SU-DHL-6 (cell line): ENCODE measurements around the gene RAD23A.

Experiments used
- H2AFZ ChIP-seq: fragments of 200-600 bp; sonication (generic); 2 replicates; pipeline ENCODE4 v1.6.1; 2014; ENCODE audit warnings: low read depth, mild to moderate bottlenecking, moderate library complexity, mixed read lengths, antibody characterized with exemption, low read length; ENCODE audit not compliant: severe bottlenecking
- H3F3A ChIP-seq: fragments of 200-600 bp; shearing (Covaris generic); 2 replicates; pipeline ENCODE4 v1.6.0; 2016; ENCODE audit warnings: antibody characterized with exemption, mild to moderate bottlenecking; ENCODE audit not compliant: insufficient read depth
- H3K27ac ChIP-seq: fragments of 200-600 bp; sonication (generic); 2 replicates; pipeline ENCODE4 v1.5.1; 2016; ENCODE audit warnings: low read depth, mild to moderate bottlenecking, low read length, moderate library complexity, mixed read lengths
- H3K27me3 ChIP-seq: fragments of 200-600 bp; sonication (generic), shearing (Covaris generic); 2 replicates; pipeline ENCODE4 v1.6.0; 2014; ENCODE audit warnings: mild to moderate bottlenecking, low read length
- H3K36me3 ChIP-seq: fragments of 200-600 bp; sonication (generic); 2 replicates; pipeline ENCODE4 v1.6.1; 2014; ENCODE audit warnings: mild to moderate bottlenecking, low read length, mixed read lengths
- H3K4me2 ChIP-seq: fragments of 300-600, 200-600 bp; shearing (Covaris generic), sonication (generic); 2 replicates; pipeline ENCODE4 v1.6.0; 2014; ENCODE audit warnings: low read length, low read depth, mild to moderate bottlenecking; ENCODE audit not compliant: poor library complexity, severe bottlenecking
- H3K4me3 ChIP-seq: fragments of 200-600 bp; sonication (generic); 2 replicates; pipeline ENCODE4 v1.5.1; 2014; ENCODE audit warnings: antibody characterized with exemption, low read length, mild to moderate bottlenecking, mixed read lengths; ENCODE audit not compliant: insufficient read depth, poor library complexity, severe bottlenecking
- H3K79me2 ChIP-seq: fragments of 200-600 bp; sonication (generic); 2 replicates; pipeline ENCODE4 v1.6.1; 2014; ENCODE audit warnings: mild to moderate bottlenecking, low read length, moderate library complexity; ENCODE audit not compliant: insufficient read depth
- H3K9ac ChIP-seq: fragments of 200-600 bp; sonication (generic); 2 replicates; pipeline ENCODE4 v1.7.0; 2014; ENCODE audit warnings: mild to moderate bottlenecking, low read length
- H3K9me2 ChIP-seq: fragments of 200-600 bp; sonication (generic); replicated peaks from 2 replicates; pipeline ENCODE4 v1.6.1; 2014; ENCODE audit warnings: low read length; ENCODE audit not compliant: insufficient read depth
- H3K9me3 ChIP-seq: fragments of 200-600 bp; sonication (generic); 2 replicates; pipeline ENCODE4 v1.6.1; 2014; ENCODE audit warnings: low read length, mixed read lengths; ENCODE audit not compliant: insufficient read depth
- H4K20me1 ChIP-seq: fragments of 200-600 bp; sonication (generic); 2 replicates; pipeline ENCODE4 v1.6.1; 2014; ENCODE audit warnings: low read depth, mild to moderate bottlenecking, antibody characterized with exemption, low read length, moderate library complexity, mixed read lengths
- EZH2phosphoT487 ChIP-seq: fragments of 200-600 bp; sonication (generic), shearing (Covaris generic); conservative IDR thresholded peaks from 2 replicates; pipeline ENCODE4 v1.6.1; 2018; ENCODE audit warnings: mild to moderate bottlenecking, antibody characterized with exemption, low read length, moderate library complexity, mixed read lengths
- TF ChIP-seq, protein P1 (sequence below): fragments of 200-600 bp; sonication (generic); IDR thresholded peaks from one replicate; pipeline ENCODE4 v1.5.1; 2017; ENCODE audit warnings: antibody characterized with exemption, mild to moderate bottlenecking, low read length, moderate library complexity; ENCODE audit not compliant: insufficient read depth, poor library complexity, severe bottlenecking

The RAD23A gene

DNA sequence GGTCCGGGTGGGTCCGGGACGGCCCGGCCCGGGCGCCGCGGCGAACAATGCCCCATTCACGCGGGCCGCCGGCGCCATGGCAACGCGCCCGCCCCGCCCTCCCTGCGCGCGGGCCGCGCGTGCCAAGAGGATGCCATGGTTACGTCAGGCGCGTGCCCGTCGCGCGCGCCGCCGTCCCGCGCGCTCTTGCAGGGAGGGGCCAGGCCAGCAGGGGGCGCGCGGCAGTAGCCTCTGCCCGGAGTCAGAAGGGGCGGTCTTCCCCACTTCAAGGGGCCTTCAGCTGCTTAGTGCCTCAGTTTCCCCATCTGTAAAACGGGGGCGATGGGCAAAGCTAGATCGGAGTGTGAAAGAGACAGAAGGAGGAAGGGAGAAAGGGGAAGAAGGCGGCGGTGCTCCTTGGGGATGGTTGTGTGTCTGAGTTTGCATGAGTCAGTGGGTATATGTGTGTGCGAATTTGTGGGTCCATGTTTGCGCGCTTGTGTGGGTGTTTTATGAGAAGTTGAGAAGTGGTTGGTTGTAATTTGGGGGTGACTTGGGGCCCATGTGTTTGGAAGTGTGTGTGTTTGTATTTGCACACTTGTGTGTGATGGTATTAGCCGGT is 38.0 kb downstream of the RAD23A start:
- Histone ChIP-seq H2AFZ (no peak overlapping the region), H3K4me2 (peak overlapping the region; percentile 36), H3K27ac (no peak overlapping the region), H3K79me2 (no peaks in the 10 kb centered on the region), H3K4me3 (no peak overlapping the region), H3F3A (no peaks in the 10 kb centered on the region), H4K20me1 (no peaks in the 10 kb centered on the region), H3K9ac (no peak overlapping the region), H3K27me3 (no peaks in the 10 kb centered on the region), H3K36me3 (no peaks in the 10 kb centered on the region), H3K9me3 (no peaks in the 10 kb centered on the region), H3K9me2 (no peaks in the 10 kb centered on the region)
- TF ChIP-seq EZH2phosphoT487, result no peak
- TF ChIP-seq, protein P1, sequence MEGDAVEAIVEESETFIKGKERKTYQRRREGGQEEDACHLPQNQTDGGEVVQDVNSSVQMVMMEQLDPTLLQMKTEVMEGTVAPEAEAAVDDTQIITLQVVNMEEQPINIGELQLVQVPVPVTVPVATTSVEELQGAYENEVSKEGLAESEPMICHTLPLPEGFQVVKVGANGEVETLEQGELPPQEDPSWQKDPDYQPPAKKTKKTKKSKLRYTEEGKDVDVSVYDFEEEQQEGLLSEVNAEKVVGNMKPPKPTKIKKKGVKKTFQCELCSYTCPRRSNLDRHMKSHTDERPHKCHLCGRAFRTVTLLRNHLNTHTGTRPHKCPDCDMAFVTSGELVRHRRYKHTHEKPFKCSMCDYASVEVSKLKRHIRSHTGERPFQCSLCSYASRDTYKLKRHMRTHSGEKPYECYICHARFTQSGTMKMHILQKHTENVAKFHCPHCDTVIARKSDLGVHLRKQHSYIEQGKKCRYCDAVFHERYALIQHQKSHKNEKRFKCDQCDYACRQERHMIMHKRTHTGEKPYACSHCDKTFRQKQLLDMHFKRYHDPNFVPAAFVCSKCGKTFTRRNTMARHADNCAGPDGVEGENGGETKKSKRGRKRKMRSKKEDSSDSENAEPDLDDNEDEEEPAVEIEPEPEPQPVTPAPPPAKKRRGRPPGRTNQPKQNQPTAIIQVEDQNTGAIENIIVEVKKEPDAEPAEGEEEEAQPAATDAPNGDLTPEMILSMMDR, result peak; percentile 60

DNA sequence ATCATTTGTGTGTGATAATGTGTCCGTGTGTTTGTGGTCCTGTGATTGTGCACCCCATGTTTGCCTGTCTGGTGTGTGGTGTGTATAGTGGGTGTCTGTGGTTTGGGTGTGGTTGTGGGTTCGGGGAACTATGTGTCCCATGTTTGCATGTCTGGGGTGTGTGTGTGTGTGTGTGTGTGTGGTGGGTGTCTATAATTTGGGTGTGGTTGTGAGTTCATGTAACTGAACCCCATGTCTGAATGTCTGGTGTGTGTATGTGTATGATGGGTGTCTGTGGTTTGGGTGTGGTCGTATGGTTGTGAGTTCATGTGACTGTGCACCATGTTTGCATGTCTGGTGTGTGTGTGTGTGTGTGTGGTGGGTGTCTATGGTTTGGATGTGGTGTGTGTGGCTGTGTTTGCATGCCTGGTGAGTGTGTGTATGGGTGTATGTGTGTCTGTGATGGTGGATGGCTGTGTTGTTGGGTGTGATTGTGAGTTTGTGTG is 38.5 kb downstream of the RAD23A start:
- no peak overlapping the region for H3K9ac ChIP-seq
- H3F3A ChIP-seq, result no peaks in the 10 kb centered on the region
- H3K36me3 ChIP-seq, result no peaks in the 10 kb centered on the region
- H3K27me3 ChIP-seq, result no peaks in the 10 kb centered on the region
- TF ChIP-seq EZH2phosphoT487, result no peak
- H3K4me3 ChIP-seq, result no peak overlapping the region
- H3K9me3 ChIP-seq, result no peaks in the 10 kb centered on the region
- no peaks in the 10 kb centered on the region for H4K20me1 ChIP-seq
- H3K27ac ChIP-seq, result no peak overlapping the region
- no peak overlapping the region for H3K4me2 ChIP-seq
- H3K9me2 ChIP-seq, result no peaks in the 10 kb centered on the region
- H3K79me2 ChIP-seq, result no peaks in the 10 kb centered on the region
- no peak overlapping the region for H2AFZ ChIP-seq

DNA sequence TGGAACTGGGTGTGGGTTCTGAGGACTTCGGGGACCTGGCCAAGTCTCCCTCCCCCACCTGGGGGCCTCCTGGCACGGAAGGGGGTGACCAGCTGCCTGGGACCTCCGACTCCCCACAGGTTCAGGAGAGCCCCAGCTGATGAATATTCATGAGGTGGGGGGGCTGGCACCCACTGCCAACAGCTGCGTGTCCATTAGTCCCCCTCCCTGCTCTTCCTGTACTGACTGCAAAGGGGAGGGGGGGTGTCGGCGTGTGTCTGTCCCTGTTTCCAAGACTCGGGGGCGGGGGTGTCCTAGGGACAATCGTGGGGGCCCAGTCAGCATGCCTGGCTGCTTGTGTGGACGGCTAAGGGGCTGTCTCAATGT is 39.0 kb downstream of the RAD23A start:
- Histone ChIP-seq H3K9me2 (no peaks in the 10 kb centered on the region), H3K4me3 (no peak overlapping the region), H3K9me3 (no peaks in the 10 kb centered on the region), H3F3A (no peaks in the 10 kb centered on the region), H3K27me3 (no peaks in the 10 kb centered on the region), H3K4me2 (no peak overlapping the region), H3K27ac (no peak overlapping the region), H3K36me3 (no peaks in the 10 kb centered on the region), H2AFZ (no peak overlapping the region), H4K20me1 (no peaks in the 10 kb centered on the region), H3K79me2 (no peaks in the 10 kb centered on the region), H3K9ac (no peak overlapping the region)
- no peak for TF ChIP-seq EZH2phosphoT487
- TF ChIP-seq, protein P1, result no peak

DNA sequence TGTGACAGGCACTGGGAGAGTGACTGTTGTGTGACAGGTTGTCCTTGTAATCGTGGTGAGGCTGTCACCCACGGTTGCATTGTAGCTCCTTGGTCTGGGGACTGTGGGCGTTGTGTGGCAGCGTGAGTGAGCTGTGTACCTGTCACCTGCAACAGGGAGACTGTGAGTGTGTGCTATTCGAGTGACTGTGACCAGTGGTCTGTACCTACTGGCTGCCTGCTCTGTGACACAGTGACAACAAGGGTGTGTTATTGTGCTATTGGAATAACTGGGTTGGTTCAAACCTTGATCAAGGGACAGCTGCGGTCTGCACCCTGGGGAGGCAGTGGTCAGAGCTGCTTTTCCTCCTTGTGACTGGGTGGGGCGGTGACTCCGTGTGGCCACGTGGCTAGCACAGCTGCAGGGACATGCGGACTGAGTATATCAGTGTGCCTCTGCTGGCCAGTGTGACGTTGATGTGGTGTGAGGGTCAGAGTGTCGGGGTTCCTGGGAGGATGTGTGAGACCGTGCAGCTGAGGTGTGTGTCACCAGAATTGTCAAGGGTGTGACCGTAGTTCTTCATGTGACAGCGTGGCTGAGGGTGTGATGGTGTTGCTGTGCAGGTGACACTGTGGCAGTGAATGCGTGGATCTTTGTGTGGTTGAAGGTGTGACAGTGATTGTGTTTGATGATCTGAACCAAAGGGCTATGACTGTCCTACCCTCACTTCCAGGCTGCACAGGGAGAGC is 39.6 kb downstream of the RAD23A start:
- Histone ChIP-seq H3K27ac (no peak overlapping the region), H3K36me3 (no peaks in the 10 kb centered on the region), H4K20me1 (no peaks in the 10 kb centered on the region), H3K27me3 (no peaks in the 10 kb centered on the region), H3K9ac (no peak overlapping the region), H3K9me2 (no peaks in the 10 kb centered on the region), H3F3A (no peaks in the 10 kb centered on the region), H3K79me2 (no peaks in the 10 kb centered on the region), H3K4me3 (no peak overlapping the region), H3K4me2 (no peak overlapping the region), H3K9me3 (no peaks in the 10 kb centered on the region), H2AFZ (no peak overlapping the region)
- TF ChIP-seq, protein P1, result no peak
